Osteocyte (in vitro differentiated cells): Measurements from ENCODE around the gene SHROOM3. TPM values are rescaled to one million over a fixed set of nuclear protein-coding genes. Genes with fewer than 3 reads are reported as not detected.
A peak's percentile ranks its signal among the peaks of the same experiment; 100 is the strongest.

ENCODE experiments used
- DNase-seq: peaks from one replicate; pipeline ENCODE4 v3.0.0; 2021; ENCODE audit warnings: mixed read lengths; ENCODE audit not compliant: unreplicated experiment; ENCODE audit errors: extremely low spot score
- H3K27ac Mint-ChIP-seq: one replicate; pipeline ENCODE4 v1.8.0; 2021; ENCODE audit warnings: mild to moderate bottlenecking, mixed read lengths; ENCODE audit not compliant: unreplicated experiment
- H3K27me3 Mint-ChIP-seq: one replicate; pipeline ENCODE4 v1.8.0; 2021; ENCODE audit warnings: mixed read lengths; ENCODE audit not compliant: unreplicated experiment
- H3K36me3 Mint-ChIP-seq: one replicate; pipeline ENCODE4 v1.8.0; 2021; ENCODE audit warnings: mixed read lengths; ENCODE audit not compliant: unreplicated experiment
- H3K4me1 Mint-ChIP-seq: one replicate; pipeline ENCODE4 v1.8.0; 2021; ENCODE audit warnings: mixed read lengths; ENCODE audit not compliant: unreplicated experiment
- H3K4me3 Mint-ChIP-seq: one replicate; pipeline ENCODE4 v1.8.0; 2021; ENCODE audit warnings: mild to moderate bottlenecking, moderate library complexity, mixed read lengths; ENCODE audit not compliant: unreplicated experiment
- H3K9me3 Mint-ChIP-seq: one replicate; pipeline ENCODE4 v1.8.0; 2021; ENCODE audit warnings: mixed read lengths; ENCODE audit not compliant: unreplicated experiment
- microRNA-seq: library from miRNA; unstranded; fragments of <30 nt; microRNA quantifications from one replicate; pipeline ENCODE4 v1.1.0, GENCODE V29; 2020; ENCODE audit not compliant: unreplicated experiment
- total RNA-seq: library from RNA; stranded (reverse); gene quantifications from 2 replicates; pipeline ENCODE4 v1.2.1, GENCODE V29; 2021
- TF ChIP-seq, protein P1 (sequence below): fragments of 200-600 bp; sonication (generic); IDR thresholded peaks from 2 replicates; pipeline ENCODE4 v1.5.0; 2021; ENCODE audit warnings: antibody characterized with exemption, mild to moderate bottlenecking, moderate library complexity

The SHROOM3 gene
- total RNA-seq, 1 donor from 2014 or later = 4.8 TPM

DNA sequence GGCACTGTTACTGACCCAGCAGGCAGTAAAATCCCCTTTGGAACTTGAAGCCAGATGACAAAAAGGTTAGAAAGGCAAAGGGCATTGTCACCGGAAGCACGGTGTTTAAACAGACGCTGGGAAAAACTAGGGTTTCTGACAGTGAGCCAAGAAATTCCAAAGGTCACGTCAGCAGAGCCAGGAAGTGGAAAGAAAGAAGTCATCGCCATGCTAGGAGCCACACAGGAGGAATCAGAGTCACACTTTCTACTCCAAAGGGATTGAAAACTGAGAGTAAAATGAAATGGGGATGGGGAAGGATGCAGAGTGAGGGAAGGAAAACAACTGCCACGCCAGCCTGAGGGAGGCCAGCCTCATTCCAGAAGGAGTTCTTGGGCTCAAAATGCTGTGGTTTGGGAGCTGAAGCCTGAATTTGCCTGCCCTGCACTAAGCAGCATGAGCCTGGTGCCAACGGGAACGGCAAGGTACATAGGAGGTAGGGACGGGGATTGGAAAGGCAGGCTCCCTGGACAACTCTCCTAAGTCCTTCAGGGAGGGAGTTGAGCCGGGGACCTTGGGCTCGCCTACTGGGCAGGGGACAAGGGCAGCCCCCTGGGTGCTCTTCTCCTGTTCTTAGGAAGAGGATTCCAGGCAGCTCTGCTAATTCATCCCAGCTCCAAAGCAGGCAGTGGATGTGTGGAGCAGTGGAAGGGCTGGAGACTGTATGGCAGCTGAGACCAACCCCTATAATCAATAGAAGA lies 396.1 kb downstream of the SHROOM3 start:
- TF ChIP-seq, protein P1, sequence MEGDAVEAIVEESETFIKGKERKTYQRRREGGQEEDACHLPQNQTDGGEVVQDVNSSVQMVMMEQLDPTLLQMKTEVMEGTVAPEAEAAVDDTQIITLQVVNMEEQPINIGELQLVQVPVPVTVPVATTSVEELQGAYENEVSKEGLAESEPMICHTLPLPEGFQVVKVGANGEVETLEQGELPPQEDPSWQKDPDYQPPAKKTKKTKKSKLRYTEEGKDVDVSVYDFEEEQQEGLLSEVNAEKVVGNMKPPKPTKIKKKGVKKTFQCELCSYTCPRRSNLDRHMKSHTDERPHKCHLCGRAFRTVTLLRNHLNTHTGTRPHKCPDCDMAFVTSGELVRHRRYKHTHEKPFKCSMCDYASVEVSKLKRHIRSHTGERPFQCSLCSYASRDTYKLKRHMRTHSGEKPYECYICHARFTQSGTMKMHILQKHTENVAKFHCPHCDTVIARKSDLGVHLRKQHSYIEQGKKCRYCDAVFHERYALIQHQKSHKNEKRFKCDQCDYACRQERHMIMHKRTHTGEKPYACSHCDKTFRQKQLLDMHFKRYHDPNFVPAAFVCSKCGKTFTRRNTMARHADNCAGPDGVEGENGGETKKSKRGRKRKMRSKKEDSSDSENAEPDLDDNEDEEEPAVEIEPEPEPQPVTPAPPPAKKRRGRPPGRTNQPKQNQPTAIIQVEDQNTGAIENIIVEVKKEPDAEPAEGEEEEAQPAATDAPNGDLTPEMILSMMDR = no peak
- Mint-ChIP-seq H3K4me3 (peak overlapping the region; percentile 20), H3K4me1 (peaks cover 23% of the 10 kb centered on the region), H3K9me3 (no peaks in the 10 kb centered on the region), H3K36me3 (no peaks in the 10 kb centered on the region), H3K27ac (peak overlapping the region; percentile 88), H3K27me3 (no peaks in the 10 kb centered on the region)
- DNase-seq = no peak

DNA sequence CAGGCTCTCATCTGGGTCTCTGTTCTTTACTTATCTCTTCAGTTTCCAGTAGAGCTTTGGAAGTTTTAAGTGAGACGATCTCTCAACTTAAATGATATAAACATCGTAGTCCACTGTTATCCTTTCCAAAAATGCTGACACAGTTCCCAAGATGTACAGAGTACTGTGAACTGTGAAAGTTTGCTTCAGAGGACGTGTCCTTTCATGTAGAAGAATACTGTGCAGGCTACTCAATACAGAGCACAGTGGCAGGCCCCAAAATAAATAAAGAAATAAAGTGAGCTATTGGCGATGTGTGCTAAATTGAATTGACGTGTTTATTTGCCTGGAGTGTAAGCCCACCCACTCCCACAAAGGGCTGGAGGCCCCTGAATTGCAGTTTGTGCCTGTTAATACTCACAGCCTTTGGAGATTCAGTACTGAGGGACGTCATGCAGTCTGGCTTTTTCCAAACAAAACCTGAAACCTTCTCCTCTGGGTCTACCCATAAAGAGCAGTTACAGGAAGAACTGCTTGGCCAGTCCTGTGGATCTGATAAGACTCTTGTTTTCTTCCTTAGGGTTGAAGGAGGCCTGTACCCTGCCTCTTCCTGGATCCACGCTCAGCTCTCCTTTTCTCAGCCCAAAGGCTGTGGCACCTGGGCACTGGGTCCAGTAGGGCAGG lies 396.8 kb downstream of the SHROOM3 start:
- Mint-ChIP-seq H3K36me3 (no peaks in the 10 kb centered on the region), H3K4me3 (no peak overlapping the region), H3K4me1 (peaks cover 23% of the 10 kb centered on the region), H3K9me3 (no peaks in the 10 kb centered on the region), H3K27ac (peak overlapping the region; percentile 88), H3K27me3 (no peaks in the 10 kb centered on the region)
- no peak for DNase-seq
- TF ChIP-seq, protein P1 = no peak

Small RNAs within 50 kb of the gene (microRNA-seq; reads per million reads assigned to microRNA genes)
- gene MIR4450 (not detected), gene MIR548AH (3.3 reads per million)

Other genes starting within 250 kb of the SHROOM3 start
- 179 and 187 TPM in 2 replicates for gene SCARB2, start 221.4 kb upstream of the SHROOM3 start, total RNA-seq
- 0.55 and 0.70 TPM in 2 replicates for gene FAM47E, start 183.5 kb upstream of the SHROOM3 start, total RNA-seq
- 2.4 TPM in 2 replicates for gene STBD1, start 128.5 kb upstream of the SHROOM3 start, total RNA-seq
- not detected in 2 replicates for gene CCDC158, start 14.1 kb upstream of the SHROOM3 start, total RNA-seq